ENCODE measurements around the gene ZFYVE16. TPM values are rescaled to one million over a fixed set of nuclear protein-coding genes. Genes with fewer than 3 reads are reported as not detected.

Gene ZFYVE16
- total RNA-seq, 1 experiment from 2014 or later: 21.9 TPM

GRCh38 chr5:80487829-80488721 lies 80.2 kb downstream of the ZFYVE16 start, which contains the start of gene FAM151B:
Gene FAM151B (plus strand): TSS chr5:80488100. CDS start chr5:80488124, 24 bp downstream.
- no peak within 1 kb of the TSS for H3K27ac ChIP-seq (ENCODE audit: insufficient read length, low read depth, low read length)
- no peak within 1 kb of the TSS for H3K18ac ChIP-seq (ENCODE audit: insufficient read length, low read depth, low read length)
- H2BK120ac ChIP-seq (ENCODE audit: low read depth, low read length, poor library complexity, severe bottlenecking): no peak within 1 kb of the TSS
- H2BK12ac ChIP-seq (ENCODE audit: insufficient read length, low read depth, low read length): no peak within 1 kb of the TSS
- H3K79me1 ChIP-seq (ENCODE audit: insufficient read depth, low read depth, low read length, poor library complexity, severe bottlenecking): no peaks in the 10 kb centered on the region
- H3K4me3 Mint-ChIP-seq: peak within 1 kb of the TSS; percentile 80 to 90
- H2BK20ac ChIP-seq (ENCODE audit: low read depth, low read length, poor library complexity, severe bottlenecking): no peak within 1 kb of the TSS
- H2AK5ac ChIP-seq (ENCODE audit: insufficient read length, low read length): no peak within 1 kb of the TSS
- H3K79me2 ChIP-seq (ENCODE audit: insufficient read depth, low read length): no peaks in the 10 kb centered on the region
- 0 out of 2 replicates have a peak within 1 kb of the TSS, but pooled peaks have one; percentile 14 for H3K14ac ChIP-seq (ENCODE audit: insufficient read depth, low read length)
- H4K20me1 ChIP-seq (ENCODE audit: control insufficient read depth, insufficient read depth, insufficient read length): no peaks in the 10 kb centered on the region
- H3K9me3 ChIP-seq (ENCODE audit: control insufficient read depth, low read depth, low read length): no peaks in the 10 kb centered on the region
- peaks cover 9 to 14% of the 10 kb centered on the region in 2 experiments for H3K9me3 Mint-ChIP-seq
- TF ChIP-seq CTCF (conservative IDR thresholded peaks at IDR 0.05): peak; percentile 51; the same call in 2 of the 3 replicates
- H3K23me2 ChIP-seq (ENCODE audit: insufficient read length, low read depth, low read length, poor library complexity, severe bottlenecking): no peaks in the 10 kb centered on the region
- H2AFZ ChIP-seq (ENCODE audit: low read length): no peak within 1 kb of the TSS
- H4K8ac ChIP-seq (replicated peaks; ENCODE audit: insufficient read length, low read depth, low read length): no peak within 1 kb of the TSS
- H2BK5ac ChIP-seq (ENCODE audit: insufficient read length, low read length): no peak within 1 kb of the TSS
- H3K27me3 Mint-ChIP-seq (ENCODE audit: low read depth): no peaks in the 10 kb centered on the region; the same call in 1 of the 2 replicates
- H3T11ph ChIP-seq (ENCODE audit: low read length): peak within 1 kb of the TSS; percentile 8
- H3K4me1 Mint-ChIP-seq: peaks cover 30 to 31% of the 10 kb centered on the region in 2 experiments
- peak within 1 kb of the TSS; percentile 95 to 97 (median 96) for H3K27ac Mint-ChIP-seq
- H4K5ac ChIP-seq (ENCODE audit: insufficient read length, low read depth, low read length): no peak within 1 kb of the TSS
- H3K23ac ChIP-seq (ENCODE audit: insufficient read length, low read depth, low read length): no peak within 1 kb of the TSS
- H3K4ac ChIP-seq (ENCODE audit: low read depth, low read length): no peak within 1 kb of the TSS
- peaks cover 10 to 29% (median 20%) of the 10 kb centered on the region in 3 experiments; a peak in 6 of 7 replicates for H3K36me3 Mint-ChIP-seq (ENCODE audit: insufficient read depth in 1 of 3, low read depth in 3 of 3)
- no peak within 1 kb of the TSS for H3K56ac ChIP-seq (ENCODE audit: insufficient read length, low read depth, low read length)
- peak within 1 kb of the TSS; percentile 64 for H3K4me2 ChIP-seq (ENCODE audit: insufficient read depth, insufficient read length, low read length)
- peak; percentile 98 for DNase-seq
- H3K4me1 ChIP-seq (ENCODE audit: insufficient read depth, low read length): no peaks in the 10 kb centered on the region
- H4K91ac ChIP-seq (ENCODE audit: insufficient read length, low read depth, low read length): no peak within 1 kb of the TSS
- H3K9ac ChIP-seq (ENCODE audit: extremely low read depth, insufficient read length, low read length): peak within 1 kb of the TSS; percentile 11
- no peaks in the 10 kb centered on the region for H3K27me3 ChIP-seq (ENCODE audit: insufficient read depth, low read length)
- no peak within 1 kb of the TSS for H2BK15ac ChIP-seq (ENCODE audit: low read depth, low read length)
- no CpG with 5 or more reads among the region's 85 CpGs for WGBS (ENCODE audit: extremely low coverage, insufficient read length, low lambda C conversion rate)

Data from H9 (cell line).